NT2/D1 (cell line): ENCODE results near the gene GMPR2.

Experiments used
- DNase-seq: peaks from one replicate; pipeline ENCODE4 v3.0.0-alpha.2; 2011; ENCODE audit warnings: low read depth, low spot score
- H3K27me3 ChIP-seq: 2 replicates; pipeline ENCODE4 v1.6.0; 2011; ENCODE audit warnings: mild to moderate bottlenecking; ENCODE audit not compliant: insufficient read length, insufficient read depth
- H3K36me3 ChIP-seq: 2 replicates; pipeline ENCODE4 v1.6.1; 2011; ENCODE audit warnings: mild to moderate bottlenecking, low read length, mixed read lengths; ENCODE audit not compliant: insufficient read depth, insufficient read length
- H3K4me1 ChIP-seq: 2 replicates; pipeline ENCODE4 v1.5.1; 2011; ENCODE audit not compliant: insufficient read depth, insufficient read length
- H3K4me3 ChIP-seq: 2 replicates; pipeline ENCODE4 v1.5.1; 2011; ENCODE audit warnings: low read depth; ENCODE audit not compliant: insufficient read length
- H3K9ac ChIP-seq: 2 replicates; pipeline ENCODE4 v1.6.0; 2011; ENCODE audit warnings: low read depth; ENCODE audit not compliant: insufficient read length
- H3K9me3 ChIP-seq: 2 replicates; pipeline ENCODE4 v1.5.1; 2011; ENCODE audit warnings: mild to moderate bottlenecking, low read length; ENCODE audit not compliant: insufficient read depth
- SUZ12 ChIP-seq: IDR thresholded peaks from 2 replicates; pipeline ENCODE4 v1.6.1; 2011; ENCODE audit not compliant: insufficient read length, insufficient read depth; ENCODE audit errors: extremely low read depth
- YY1 ChIP-seq: IDR thresholded peaks from 2 replicates; pipeline ENCODE4 v1.6.1; 2011; ENCODE audit not compliant: insufficient read length, insufficient read depth
- ZNF274 ChIP-seq: IDR thresholded peaks from 2 replicates; pipeline ENCODE4 v1.6.1; 2011; ENCODE audit warnings: mild to moderate bottlenecking, low read depth, low read length

GMPR2 gene

DNA sequence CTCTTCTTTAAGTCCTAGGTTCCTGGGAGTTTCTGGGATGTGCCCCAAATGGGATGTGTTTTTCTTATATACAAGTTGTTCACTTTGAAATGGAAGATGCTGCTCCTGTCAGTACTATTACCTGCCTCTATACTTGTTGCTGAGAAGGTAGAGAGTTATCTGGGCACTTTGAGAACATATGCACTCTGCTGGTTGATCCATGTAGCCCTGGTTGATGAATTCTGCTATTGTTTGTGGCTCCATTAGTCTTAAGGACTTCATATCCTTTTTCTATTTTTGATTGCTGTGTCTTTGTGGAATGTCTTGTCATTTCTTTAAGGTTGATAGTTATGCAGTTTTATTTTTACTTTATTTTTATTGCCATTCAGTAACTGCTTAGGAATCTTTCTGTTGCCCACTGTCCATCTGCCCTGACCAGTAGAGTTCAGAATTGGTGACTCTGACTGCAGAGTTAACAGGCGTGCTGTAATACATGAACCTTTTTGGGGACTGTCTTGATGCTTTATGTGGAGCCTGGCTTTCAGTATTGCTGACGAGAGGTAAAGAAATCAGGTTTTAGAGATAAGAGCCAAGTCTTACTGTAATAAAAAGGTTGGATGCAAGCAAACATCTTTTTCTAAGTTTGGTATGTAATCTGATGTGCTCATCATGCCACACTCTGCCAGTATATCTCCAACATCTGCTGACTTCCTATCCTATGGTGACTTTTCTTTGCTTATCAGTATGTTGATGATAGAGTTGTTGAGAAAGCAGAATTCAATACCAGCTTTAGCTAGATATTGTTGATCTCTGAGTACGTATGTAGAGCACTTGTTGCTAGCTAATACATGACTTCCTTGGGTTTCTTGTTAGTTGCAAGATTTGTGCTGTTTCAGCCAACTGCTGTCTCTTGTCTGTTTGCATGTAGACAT lies 1.6 kb downstream of the GMPR2 start:
- Histone ChIP-seq H3K9ac (no peak overlapping the region), H3K27me3 (no peaks in the 10 kb centered on the region)
- TF ChIP-seq ZNF274 (no peak), SUZ12 (no peak), YY1 (no peak)

DNA sequence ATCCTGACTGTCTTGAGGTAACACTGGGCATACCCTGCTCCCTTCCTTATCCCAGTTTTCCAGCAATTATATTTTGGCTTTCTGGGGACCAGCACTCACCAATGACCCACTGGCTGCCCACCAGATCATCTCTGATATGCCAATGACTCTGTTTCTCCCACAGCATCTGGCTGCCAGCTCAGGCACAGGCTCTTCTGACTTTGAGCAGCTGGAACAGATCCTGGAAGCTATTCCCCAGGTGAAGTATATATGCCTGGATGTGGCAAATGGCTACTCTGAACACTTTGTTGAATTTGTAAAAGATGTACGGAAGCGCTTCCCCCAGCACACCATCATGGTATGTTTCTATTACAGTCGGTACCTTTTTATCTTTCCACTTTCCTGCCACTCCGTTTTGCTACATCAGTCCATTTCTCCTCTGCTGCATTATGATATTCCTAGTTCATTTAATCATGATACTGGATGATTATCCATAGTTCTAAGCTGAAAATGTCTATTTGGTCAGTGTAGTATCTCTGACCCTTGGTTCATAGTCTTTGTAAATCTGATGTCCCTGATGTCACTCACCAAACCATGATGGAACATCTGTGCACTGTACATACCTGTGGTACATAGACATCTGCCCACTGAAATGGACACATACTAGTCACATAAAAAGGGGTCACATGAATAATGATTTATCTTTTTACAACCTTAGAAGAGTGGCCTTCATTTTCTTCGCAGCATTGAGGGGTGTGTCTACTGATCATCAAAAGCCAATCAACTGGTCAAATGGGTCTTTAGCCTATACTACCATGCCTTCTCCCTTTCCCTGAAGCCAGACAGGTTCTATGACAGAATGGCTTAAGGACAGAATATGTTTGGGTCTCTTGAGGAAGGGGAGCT lies 3.3 kb downstream of the GMPR2 start:
- H3K4me3 ChIP-seq, result no peak overlapping the region
- H3K36me3 ChIP-seq, result peaks cover 71% of the 10 kb centered on the region
- no peak for DNase-seq
- no peak for TF ChIP-seq SUZ12
- no peak for TF ChIP-seq YY1
- no peak for TF ChIP-seq ZNF274
- H3K9me3 ChIP-seq, result no peaks in the 10 kb centered on the region
- no peak overlapping the region for H3K9ac ChIP-seq
- no peaks in the 10 kb centered on the region for H3K4me1 ChIP-seq
- no peaks in the 10 kb centered on the region for H3K27me3 ChIP-seq

More for the DNA sequence above, 1.6 kb downstream of the GMPR2 start:
- DNase-seq, result no peak
- Histone ChIP-seq H3K36me3 (peaks cover 59% of the 10 kb centered on the region), H3K4me3 (no peak overlapping the region), H3K9me3 (no peaks in the 10 kb centered on the region), H3K4me1 (no peaks in the 10 kb centered on the region)

DNA sequence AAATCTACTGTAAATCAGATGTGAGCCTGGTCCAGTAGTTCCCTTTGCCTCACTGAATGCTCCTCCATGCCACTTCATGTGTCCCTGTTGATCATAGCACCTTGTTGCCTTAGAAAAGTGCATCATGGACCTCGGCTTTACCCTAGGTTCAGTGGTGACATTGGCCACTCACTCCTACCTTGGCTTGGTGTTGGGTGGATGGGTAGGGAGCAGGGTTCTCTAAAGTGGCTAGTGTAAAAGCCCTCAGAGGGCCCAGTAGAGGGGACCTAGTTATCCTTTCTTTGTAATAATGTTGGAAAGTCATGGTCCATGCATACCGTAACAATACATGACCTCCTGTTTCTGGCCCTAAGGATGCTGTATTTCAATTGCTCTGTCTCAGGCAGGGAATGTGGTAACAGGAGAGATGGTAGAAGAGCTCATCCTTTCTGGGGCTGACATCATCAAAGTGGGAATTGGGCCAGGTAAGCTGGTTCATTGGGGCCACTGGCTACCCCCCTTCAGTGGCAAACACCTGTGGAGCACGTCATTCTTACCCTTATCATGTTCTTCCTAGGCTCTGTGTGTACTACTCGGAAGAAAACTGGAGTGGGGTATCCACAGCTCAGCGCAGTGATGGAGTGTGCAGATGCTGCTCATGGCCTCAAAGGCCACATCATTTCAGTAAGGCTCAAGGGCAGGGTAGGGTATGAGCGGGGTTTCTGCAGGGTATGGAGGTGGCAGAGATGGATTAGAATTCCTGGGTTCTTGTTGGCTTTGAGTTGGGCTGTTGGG lies 4.1 kb downstream of the GMPR2 start:
- Histone ChIP-seq H3K27me3 (no peaks in the 10 kb centered on the region), H3K9me3 (no peaks in the 10 kb centered on the region), H3K9ac (no peak overlapping the region), H3K36me3 (peaks cover 75% of the 10 kb centered on the region), H3K4me1 (no peaks in the 10 kb centered on the region), H3K4me3 (no peak overlapping the region)
- no peak for TF ChIP-seq SUZ12
- DNase-seq, result no peak

DNA sequence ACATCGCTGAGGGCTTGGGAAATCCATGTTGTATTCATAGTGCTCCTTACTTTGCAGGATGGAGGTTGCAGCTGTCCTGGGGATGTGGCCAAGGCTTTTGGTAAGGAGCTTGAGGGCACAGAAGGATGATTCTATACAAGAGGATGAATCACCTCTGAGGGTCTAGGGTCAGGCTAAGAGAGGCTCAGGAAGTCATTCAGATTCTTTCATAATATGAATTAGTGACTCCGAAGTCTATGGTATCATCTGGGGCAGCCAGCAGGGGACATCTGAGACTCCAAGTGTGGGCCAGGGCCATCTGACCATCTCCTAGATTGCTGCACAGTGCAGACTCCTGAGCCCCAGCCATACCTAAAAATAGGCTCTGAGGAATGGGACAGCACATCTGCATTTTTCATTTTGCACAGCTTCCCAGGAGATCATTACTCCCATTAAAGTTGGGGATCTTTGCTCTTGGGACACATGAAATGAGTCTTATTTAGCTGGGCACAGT lies 4.8 kb downstream of the GMPR2 start:
- H3K9ac ChIP-seq, result no peak overlapping the region
- no peaks in the 10 kb centered on the region for H3K4me1 ChIP-seq
- H3K27me3 ChIP-seq, result no peaks in the 10 kb centered on the region
- H3K4me3 ChIP-seq, result no peak overlapping the region
- peaks cover 75% of the 10 kb centered on the region for H3K36me3 ChIP-seq
- no peak for DNase-seq
- TF ChIP-seq YY1 (no peak), ZNF274 (no peak), SUZ12 (no peak)
- H3K9me3 ChIP-seq, result no peaks in the 10 kb centered on the region

DNA sequence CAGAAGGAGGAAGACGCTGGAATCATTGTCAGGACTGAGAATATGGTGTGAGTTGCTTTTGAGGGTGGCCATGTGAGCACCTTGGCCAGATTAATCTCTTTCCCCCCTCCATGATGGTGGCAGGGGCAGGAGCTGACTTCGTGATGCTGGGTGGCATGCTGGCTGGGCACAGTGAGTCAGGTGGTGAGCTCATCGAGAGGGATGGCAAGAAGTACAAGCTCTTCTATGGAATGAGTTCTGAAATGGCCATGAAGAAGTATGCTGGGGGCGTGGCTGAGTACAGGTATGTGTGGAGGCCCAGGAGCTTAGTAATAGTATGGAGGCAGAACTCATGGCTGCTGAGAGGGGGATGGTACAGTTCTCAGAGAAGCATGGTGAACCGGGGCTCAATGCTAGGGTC lies 5.4 kb downstream of the GMPR2 start:
- H3K9ac ChIP-seq, result no peak overlapping the region
- no peaks in the 10 kb centered on the region for H3K4me1 ChIP-seq
- no peak for DNase-seq
- H3K36me3 ChIP-seq, result peaks cover 75% of the 10 kb centered on the region
- no peak overlapping the region for H3K4me3 ChIP-seq
- TF ChIP-seq YY1 (no peak), ZNF274 (no peak), SUZ12 (no peak)
- no peaks in the 10 kb centered on the region for H3K27me3 ChIP-seq
- H3K9me3 ChIP-seq, result no peaks in the 10 kb centered on the region

DNA sequence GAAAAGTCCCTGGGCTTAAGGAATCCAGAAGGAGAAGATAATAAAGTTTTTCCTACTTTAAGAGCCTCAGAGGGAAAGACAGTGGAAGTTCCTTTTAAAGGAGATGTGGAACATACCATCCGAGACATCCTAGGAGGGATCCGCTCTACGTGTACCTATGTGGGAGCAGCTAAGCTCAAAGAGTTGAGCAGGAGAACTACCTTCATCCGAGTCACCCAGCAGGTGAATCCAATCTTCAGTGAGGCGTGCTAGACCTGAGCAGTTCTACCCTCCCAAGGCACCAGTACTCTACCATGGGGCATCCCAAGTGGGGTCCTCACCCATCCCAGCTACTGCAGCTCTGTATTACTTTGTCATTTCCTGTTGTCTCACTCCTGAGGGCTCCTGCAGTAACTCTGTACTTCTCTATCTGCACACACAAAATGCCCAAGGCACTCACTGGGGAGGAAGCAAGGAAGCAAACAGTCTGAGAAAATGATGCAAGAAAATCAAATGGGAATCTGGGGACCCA lies 5.9 kb downstream of the GMPR2 start:
- H3K36me3 ChIP-seq, result peaks cover 75% of the 10 kb centered on the region
- H3K4me3 ChIP-seq, result no peak overlapping the region

More for the DNA sequence above, 5.9 kb downstream of the GMPR2 start:
- DNase-seq, result no peak
- Histone ChIP-seq H3K9ac (no peak overlapping the region), H3K27me3 (no peaks in the 10 kb centered on the region), H3K9me3 (no peaks in the 10 kb centered on the region), H3K4me1 (no peaks in the 10 kb centered on the region)
- TF ChIP-seq YY1, result no peak
- no peak for TF ChIP-seq SUZ12
- TF ChIP-seq ZNF274, result no peak
